ENCODE results near the gene ERC2.

Gene ERC2

DNA sequence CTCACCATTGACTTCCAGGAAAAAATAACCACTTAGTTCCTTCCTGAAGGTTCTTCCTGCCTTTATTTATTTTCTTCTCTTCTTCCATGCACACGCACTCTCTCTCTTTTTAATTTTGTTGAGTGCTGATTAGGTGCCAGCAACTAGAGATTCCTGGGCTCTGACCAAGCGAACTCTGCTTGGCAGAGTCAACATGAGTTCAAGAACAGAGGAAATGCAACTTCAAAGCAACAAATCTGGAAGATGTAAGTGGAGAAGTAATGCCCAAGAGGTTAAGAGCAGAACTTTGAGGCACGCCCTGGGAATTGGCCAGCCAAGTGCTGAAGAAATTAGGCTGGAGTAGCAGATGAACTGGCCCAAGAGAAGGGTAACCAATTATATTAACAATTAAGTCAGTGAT lies 8.5 kb downstream of the ERC2 start:
- H3K4me1 Mint-ChIP-seq (ENCODE audit: low read depth) = no peaks in the 10 kb centered on the region
- H3K36me3 Mint-ChIP-seq (ENCODE audit: low read depth) = no peaks in the 10 kb centered on the region
- no peak overlapping the region for H3K4me3 Mint-ChIP-seq
- H3K27ac Mint-ChIP-seq = no peak overlapping the region
- H3K9me3 Mint-ChIP-seq = no peaks in the 10 kb centered on the region
- peaks cover 8% of the 10 kb centered on the region for H3K27me3 Mint-ChIP-seq (ENCODE audit: low read depth)

DNA sequence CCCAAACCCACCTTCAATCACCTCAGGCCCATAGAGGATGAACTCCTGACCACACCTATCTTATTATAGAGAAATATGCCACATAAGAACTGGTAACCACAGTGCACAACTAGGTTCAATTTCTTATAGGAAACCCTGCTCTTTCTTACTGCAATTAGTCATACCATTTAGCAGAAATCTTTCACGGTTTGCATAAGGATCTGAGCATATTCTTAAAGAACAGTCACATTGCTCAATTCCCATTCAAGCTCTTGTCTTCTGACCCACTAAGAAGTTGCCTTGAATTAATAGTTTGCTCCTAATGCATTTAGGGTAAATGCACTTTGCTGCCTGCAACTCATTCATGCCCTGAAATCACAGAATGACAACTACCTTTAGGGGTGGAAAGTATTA lies 9.2 kb downstream of the ERC2 start:
- H3K36me3 Mint-ChIP-seq (ENCODE audit: low read depth) = no peaks in the 10 kb centered on the region
- no peak overlapping the region for H3K27ac Mint-ChIP-seq

DNA sequence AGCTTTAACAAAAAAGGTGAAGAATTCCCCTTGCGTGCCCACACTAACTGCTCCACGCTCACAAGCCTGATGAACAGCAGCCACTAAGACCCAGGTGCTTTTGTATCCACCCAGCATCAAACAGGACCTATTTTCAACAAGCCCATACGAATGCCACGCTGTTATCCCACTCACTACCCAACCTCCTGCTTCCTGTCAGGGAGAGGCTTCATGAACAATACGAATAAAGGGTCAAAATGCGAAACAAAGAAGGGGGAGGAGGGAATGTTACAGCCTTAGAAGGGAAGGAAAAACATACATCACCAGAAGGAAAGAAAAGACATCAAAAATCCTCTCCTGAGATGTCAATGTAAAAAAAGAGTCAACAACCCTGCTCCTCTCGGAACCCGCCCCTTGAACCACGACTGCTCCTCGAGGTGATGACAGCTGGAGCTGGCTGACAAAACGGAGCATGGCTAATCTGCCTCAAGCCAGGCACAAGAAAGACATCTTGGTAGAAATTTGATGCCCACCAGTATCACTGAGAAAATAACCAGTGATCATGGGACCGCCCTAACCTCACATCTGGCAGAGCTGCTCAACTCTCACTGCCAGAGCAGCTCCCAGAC lies 9.7 kb downstream of the ERC2 start:
- Mint-ChIP-seq H3K4me1 (ENCODE audit: low read depth) (no peaks in the 10 kb centered on the region), H3K9me3 (no peaks in the 10 kb centered on the region), H3K27ac (no peak overlapping the region), H3K27me3 (ENCODE audit: low read depth) (peaks cover 8% of the 10 kb centered on the region), H3K4me3 (no peak overlapping the region), H3K36me3 (ENCODE audit: low read depth) (no peaks in the 10 kb centered on the region)

More for the DNA sequence above, 9.2 kb downstream of the ERC2 start:
- no peaks in the 10 kb centered on the region for H3K4me1 Mint-ChIP-seq (ENCODE audit: low read depth)
- peaks cover 8% of the 10 kb centered on the region for H3K27me3 Mint-ChIP-seq (ENCODE audit: low read depth)
- H3K4me3 Mint-ChIP-seq = no peak overlapping the region
- H3K9me3 Mint-ChIP-seq = no peaks in the 10 kb centered on the region

DNA sequence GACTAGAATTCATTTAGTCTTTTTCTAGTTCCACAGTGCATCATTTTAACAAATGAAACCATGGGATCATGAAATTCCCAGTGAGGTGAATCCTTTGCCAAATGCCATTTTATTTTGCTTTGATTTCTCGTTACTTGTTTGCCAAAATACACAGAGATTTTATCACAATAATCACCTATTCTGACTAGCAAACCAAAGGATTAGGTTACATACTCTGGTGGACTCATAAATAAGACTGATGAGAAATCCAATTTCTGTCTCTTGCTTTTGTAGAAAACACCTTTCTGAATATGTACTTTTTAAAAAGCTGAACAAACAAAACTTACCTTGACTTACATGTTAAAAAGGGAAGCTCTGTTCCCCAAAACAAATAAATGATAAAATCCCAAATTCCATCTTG lies 12.2 kb downstream of the ERC2 start:
- Mint-ChIP-seq H3K36me3 (ENCODE audit: low read depth) (no peaks in the 10 kb centered on the region), H3K27ac (no peak overlapping the region), H3K4me1 (ENCODE audit: low read depth) (no peaks in the 10 kb centered on the region), H3K9me3 (no peaks in the 10 kb centered on the region), H3K4me3 (no peak overlapping the region), H3K27me3 (ENCODE audit: low read depth) (peaks cover 5% of the 10 kb centered on the region)

GRCh38 chr3:56453011-56453410 lies 15.3 kb downstream of the ERC2 start:
- Mint-ChIP-seq H3K27ac (no peak overlapping the region), H3K36me3 (ENCODE audit: low read depth) (no peaks in the 10 kb centered on the region), H3K4me3 (no peak overlapping the region), H3K4me1 (ENCODE audit: low read depth) (no peaks in the 10 kb centered on the region), H3K27me3 (ENCODE audit: low read depth) (peaks cover 5% of the 10 kb centered on the region), H3K9me3 (no peaks in the 10 kb centered on the region)

- no peak overlapping the region for H3K27ac Mint-ChIP-seq
- no peaks in the 10 kb centered on the region for H3K36me3 Mint-ChIP-seq (ENCODE audit: low read depth)
- H3K4me3 Mint-ChIP-seq = no peak overlapping the region
- H3K4me1 Mint-ChIP-seq (ENCODE audit: low read depth) = no peaks in the 10 kb centered on the region
- peaks cover 5% of the 10 kb centered on the region for H3K27me3 Mint-ChIP-seq (ENCODE audit: low read depth)
- no peaks in the 10 kb centered on the region for H3K9me3 Mint-ChIP-seq
These were observed 16.2 kb downstream of the ERC2 start for GRCh38 chr3:56452085-56452484.

DNA sequence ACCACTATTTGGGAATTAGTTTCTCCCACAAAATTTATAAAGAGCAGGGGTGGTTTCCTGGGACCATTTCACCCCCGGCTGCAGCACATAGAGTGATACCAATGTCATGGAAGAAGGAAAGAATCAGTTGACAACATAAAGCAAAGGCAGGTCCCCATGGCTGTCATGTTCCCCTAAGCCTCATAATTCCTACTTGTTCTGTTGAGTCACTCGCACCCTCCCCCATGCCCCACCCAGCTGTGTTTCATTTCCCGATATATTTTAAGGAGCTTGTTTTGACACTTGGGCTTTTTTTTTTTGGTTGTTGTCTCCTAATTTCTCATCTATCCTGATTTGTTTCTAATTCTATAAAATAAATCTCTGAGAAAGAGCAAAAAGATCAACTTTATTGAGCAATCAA lies 24.9 kb downstream of the ERC2 start:
- no peaks in the 10 kb centered on the region for H3K36me3 Mint-ChIP-seq (ENCODE audit: low read depth)
- H3K4me3 Mint-ChIP-seq = no peak overlapping the region

DNA sequence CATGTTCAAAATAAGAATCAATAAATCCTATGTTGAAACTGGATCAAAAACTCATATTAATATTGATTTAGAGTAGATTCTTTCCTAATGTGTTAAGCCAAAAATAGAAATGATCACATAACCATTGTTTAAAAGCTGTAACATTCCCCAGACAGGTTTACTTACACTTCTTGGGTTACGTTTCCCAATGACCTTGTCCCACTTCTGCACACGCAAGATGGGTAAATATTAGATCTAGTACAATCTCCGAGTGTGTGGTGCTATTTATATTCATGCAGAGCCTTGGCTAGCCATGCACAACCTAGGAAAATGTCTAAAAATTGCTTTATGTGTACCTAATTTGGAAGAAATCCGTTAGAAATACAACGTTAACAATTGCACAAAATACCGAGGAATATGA lies 39.6 kb downstream of the ERC2 start:
- Mint-ChIP-seq H3K4me3 (no peak overlapping the region), H3K36me3 (ENCODE audit: low read depth) (no peaks in the 10 kb centered on the region), H3K27ac (no peak overlapping the region), H3K27me3 (ENCODE audit: low read depth) (peaks cover 4% of the 10 kb centered on the region), H3K9me3 (no peaks in the 10 kb centered on the region), H3K4me1 (ENCODE audit: low read depth) (no peaks in the 10 kb centered on the region)

More for the DNA sequence above, 24.9 kb downstream of the ERC2 start:
- Mint-ChIP-seq H3K27me3 (ENCODE audit: low read depth) (no peaks in the 10 kb centered on the region), H3K4me1 (ENCODE audit: low read depth) (peaks cover 2% of the 10 kb centered on the region), H3K27ac (no peak overlapping the region), H3K9me3 (peaks cover 3% of the 10 kb centered on the region)

GRCh38 chr3:56424885-56425284 lies 43.4 kb downstream of the ERC2 start:
- no peaks in the 10 kb centered on the region for H3K9me3 Mint-ChIP-seq
- H3K36me3 Mint-ChIP-seq (ENCODE audit: low read depth) = no peaks in the 10 kb centered on the region
- no peak overlapping the region for H3K4me3 Mint-ChIP-seq
- H3K27ac Mint-ChIP-seq = no peak overlapping the region
- H3K27me3 Mint-ChIP-seq (ENCODE audit: low read depth) = peaks cover 4% of the 10 kb centered on the region
- no peaks in the 10 kb centered on the region for H3K4me1 Mint-ChIP-seq (ENCODE audit: low read depth)

DNA sequence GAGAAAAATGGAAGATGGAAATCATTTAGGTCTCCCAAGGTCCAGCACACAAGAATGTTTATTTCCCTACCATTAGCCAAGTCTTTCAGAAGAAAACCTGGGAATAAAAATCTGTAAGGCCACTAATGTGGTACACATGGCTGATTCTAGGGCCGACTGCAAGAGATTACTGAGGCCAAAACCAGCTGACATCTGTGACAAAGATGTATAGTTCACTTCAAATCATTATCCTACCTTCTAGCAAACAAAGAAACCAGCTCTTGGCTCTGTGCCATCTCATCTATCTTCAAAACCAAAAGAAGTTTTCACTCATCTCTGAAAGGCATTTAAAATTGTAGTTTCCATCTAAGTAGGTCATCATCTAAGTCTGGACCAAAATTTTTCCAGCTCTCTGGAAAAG lies 43.9 kb downstream of the ERC2 start:
- Mint-ChIP-seq H3K36me3 (ENCODE audit: low read depth) (no peaks in the 10 kb centered on the region), H3K4me3 (no peak overlapping the region), H3K27me3 (ENCODE audit: low read depth) (peaks cover 4% of the 10 kb centered on the region)

GRCh38 chr3:56423661-56424099 lies 44.6 kb downstream of the ERC2 start:
- H3K27me3 Mint-ChIP-seq (ENCODE audit: low read depth) = peaks cover 4% of the 10 kb centered on the region

More for the DNA sequence above, 43.9 kb downstream of the ERC2 start:
- Mint-ChIP-seq H3K27ac (no peak overlapping the region), H3K9me3 (no peaks in the 10 kb centered on the region), H3K4me1 (ENCODE audit: low read depth) (no peaks in the 10 kb centered on the region)

GRCh38 chr3:56422316-56422715 lies 46.0 kb downstream of the ERC2 start:
- no peaks in the 10 kb centered on the region for H3K27me3 Mint-ChIP-seq (ENCODE audit: low read depth)
- no peak overlapping the region for H3K4me3 Mint-ChIP-seq
- H3K36me3 Mint-ChIP-seq (ENCODE audit: low read depth) = no peaks in the 10 kb centered on the region
- no peaks in the 10 kb centered on the region for H3K9me3 Mint-ChIP-seq
- H3K27ac Mint-ChIP-seq = no peak overlapping the region
- no peaks in the 10 kb centered on the region for H3K4me1 Mint-ChIP-seq (ENCODE audit: low read depth)

More at GRCh38 chr3:56423661-56424099, 44.6 kb downstream of the ERC2 start:
- Mint-ChIP-seq H3K4me3 (no peak overlapping the region), H3K4me1 (ENCODE audit: low read depth) (no peaks in the 10 kb centered on the region), H3K9me3 (no peaks in the 10 kb centered on the region), H3K27ac (no peak overlapping the region), H3K36me3 (ENCODE audit: low read depth) (no peaks in the 10 kb centered on the region)

GRCh38 chr3:56421205-56421604 lies 47.1 kb downstream of the ERC2 start:
- no peaks in the 10 kb centered on the region for H3K9me3 Mint-ChIP-seq
- H3K4me3 Mint-ChIP-seq = no peak overlapping the region
- H3K27ac Mint-ChIP-seq = no peak overlapping the region
- H3K36me3 Mint-ChIP-seq (ENCODE audit: low read depth) = no peaks in the 10 kb centered on the region
- no peaks in the 10 kb centered on the region for H3K27me3 Mint-ChIP-seq (ENCODE audit: low read depth)
- H3K4me1 Mint-ChIP-seq (ENCODE audit: low read depth) = no peaks in the 10 kb centered on the region

DNA sequence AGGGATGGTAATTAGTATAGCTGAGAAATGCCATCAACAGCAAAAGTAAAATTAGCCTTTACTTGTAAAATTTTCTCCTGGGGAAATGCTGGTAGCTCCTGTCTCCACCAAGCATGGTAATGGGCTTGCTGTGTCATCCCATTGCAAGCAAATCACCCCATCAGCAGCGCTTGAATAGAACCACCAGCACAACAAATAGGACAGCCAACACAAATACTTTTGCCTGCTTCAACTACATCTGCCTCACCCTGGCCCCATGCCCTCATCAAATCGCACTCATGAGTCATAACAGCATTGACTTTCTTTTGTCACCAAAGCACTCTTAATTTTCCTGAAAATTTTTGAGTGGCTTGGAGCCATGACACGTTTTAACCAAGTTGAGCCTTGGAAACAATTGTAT lies 52.6 kb downstream of the ERC2 start:
- H3K36me3 Mint-ChIP-seq (ENCODE audit: low read depth) = no peaks in the 10 kb centered on the region
- H3K4me3 Mint-ChIP-seq = no peak overlapping the region
- no peak overlapping the region for H3K27ac Mint-ChIP-seq
- H3K4me1 Mint-ChIP-seq (ENCODE audit: low read depth) = no peaks in the 10 kb centered on the region
- no peaks in the 10 kb centered on the region for H3K27me3 Mint-ChIP-seq (ENCODE audit: low read depth)
- H3K9me3 Mint-ChIP-seq = no peaks in the 10 kb centered on the region

- Mint-ChIP-seq H3K4me3 (no peak overlapping the region), H3K27ac (no peak overlapping the region), H3K36me3 (ENCODE audit: low read depth) (no peaks in the 10 kb centered on the region), H3K4me1 (ENCODE audit: low read depth) (no peaks in the 10 kb centered on the region), H3K27me3 (ENCODE audit: low read depth) (no peaks in the 10 kb centered on the region), H3K9me3 (no peaks in the 10 kb centered on the region)
These were observed 54.4 kb downstream of the ERC2 start for GRCh38 chr3:56413911-56414310.

GRCh38 chr3:56411166-56411565 lies 57.1 kb downstream of the ERC2 start:
- no peaks in the 10 kb centered on the region for H3K36me3 Mint-ChIP-seq (ENCODE audit: low read depth)

More at GRCh38 chr3:56411166-56411565, 57.1 kb downstream of the ERC2 start:
- no peaks in the 10 kb centered on the region for H3K4me1 Mint-ChIP-seq (ENCODE audit: low read depth)
- no peak overlapping the region for H3K27ac Mint-ChIP-seq
- H3K9me3 Mint-ChIP-seq = no peaks in the 10 kb centered on the region
- no peaks in the 10 kb centered on the region for H3K27me3 Mint-ChIP-seq (ENCODE audit: low read depth)
- no peak overlapping the region for H3K4me3 Mint-ChIP-seq

All from T-helper 1 cell treated with Interleukin-12 subunit alpha and Interleukin-12 subunit beta and Interleukin-4 antibody, amounts not matched to agents 30 μg/mL and 1 μg/mL, for 36 hours (primary cell).